Hepatocyte (in vitro differentiated cells): ENCODE measurements around the gene BBS1. TPM values are rescaled to one million over a fixed set of nuclear protein-coding genes. Genes with fewer than 3 reads are reported as not detected.

Experiments used
- DNase-seq: peaks from one replicate; pipeline ENCODE4 v3.0.0-alpha.2; 2016; ENCODE audit warnings: low spot score
- H2AFZ ChIP-seq: fragments of 200-600 bp; sonication (generic); 2 replicates; pipeline ENCODE4 v1.6.0; 2016; ENCODE audit warnings: antibody characterized with exemption, mild to moderate bottlenecking
- H3K27ac ChIP-seq: fragments of 200-600 bp; sonication (generic); 2 replicates; pipeline ENCODE4 v1.5.1; 2016; ENCODE audit warnings: mild to moderate bottlenecking
- H3K27me3 ChIP-seq: fragments of 200-600 bp; sonication (generic); 2 replicates; pipeline ENCODE4 v1.6.1; 2016
- H3K36me3 ChIP-seq: fragments of 200-600 bp; sonication (generic); replicated peaks from 2 replicates; pipeline ENCODE4 v1.5.1; 2016; ENCODE audit warnings: low read depth; ENCODE audit not compliant: insufficient read depth
- H3K4me1 ChIP-seq: fragments of 200-600 bp; sonication (generic); 2 replicates; pipeline ENCODE4 v1.5.1; 2016; ENCODE audit warnings: mild to moderate bottlenecking, moderate library complexity; ENCODE audit not compliant: insufficient read depth
- H3K4me2 ChIP-seq: fragments of 200-600 bp; sonication (generic); 2 replicates; pipeline ENCODE4 v1.6.0; 2016
- H3K4me3 ChIP-seq: fragments of 200-600 bp; sonication (generic); 2 replicates; pipeline ENCODE4 v1.5.1; 2016; ENCODE audit warnings: mild to moderate bottlenecking
- H3K79me2 ChIP-seq: fragments of 200-600 bp; sonication (generic); 2 replicates; pipeline ENCODE4 v1.6.0; 2017; ENCODE audit warnings: mild to moderate bottlenecking
- H3K9me2 ChIP-seq: fragments of 200-600 bp; sonication (generic); replicated peaks from 2 replicates; pipeline ENCODE4 v1.6.0; 2017; ENCODE audit warnings: mild to moderate bottlenecking; ENCODE audit not compliant: insufficient read depth
- H3K9me3 ChIP-seq: fragments of 200-600 bp; sonication (generic); 2 replicates; pipeline ENCODE4 v1.5.1; 2016; ENCODE audit warnings: low read depth, mild to moderate bottlenecking
- H4K20me1 ChIP-seq: fragments of 200-600 bp; sonication (generic); 2 replicates; pipeline ENCODE4 v1.6.0; 2016; ENCODE audit warnings: mild to moderate bottlenecking; ENCODE audit not compliant: insufficient read depth, poor library complexity, severe bottlenecking
- EZH2 ChIP-seq: fragments of 200-600 bp; sonication (generic); IDR thresholded peaks from 2 replicates; pipeline ENCODE4 v1.6.1; 2016; ENCODE audit warnings: antibody characterized with exemption, mild to moderate bottlenecking, borderline replicate concordance
- EZH2phosphoT487 ChIP-seq: fragments of 200-600 bp; sonication (generic); IDR thresholded peaks from one replicate; pipeline ENCODE4 v1.6.1; 2018; ENCODE audit warnings: antibody characterized with exemption, mild to moderate bottlenecking, low read depth, moderate library complexity; ENCODE audit not compliant: unreplicated experiment, severe bottlenecking
- WGBS: methylation state at CpG from one replicate; pipeline ENCODE4 v1.1.6; 2016; ENCODE audit warnings: low lambda C conversion rate; ENCODE audit errors: missing lambda C conversion rate; 5-methylcytosine and 5-hydroxymethylcytosine counted together
- polyA plus RNA-seq: library from polyadenylated mRNA; unstranded; fragments of >200 nt; fragmentation: Nextera tagmentation; extraction: Ambion mirVana; gene quantifications from 2 replicates; pipeline ENCODE4 v1.2.1, GENCODE V29; 2016
- total RNA-seq: library from RNA; depleted of rRNA; stranded (reverse); fragments of >200 nt; gene quantifications from 2 replicates; pipeline ENCODE4 v1.2.3, GENCODE V29; 2014
- TF ChIP-seq, protein P1 (sequence below): fragments of 200-600 bp; sonication (generic); IDR thresholded peaks from 2 replicates; pipeline ENCODE4 v1.5.1; 2016; ENCODE audit warnings: antibody characterized with exemption, mild to moderate bottlenecking; ENCODE audit not compliant: poor library complexity

Gene BBS1
- total and polyA plus RNA-seq, 2 experiments from 2014 or later, result 25.1 to 27.7 TPM

- Histone ChIP-seq H3K27me3 (no peaks in the 10 kb centered on the region), H3K4me2 (peak within 1 kb of the TSS; percentile 90), H2AFZ (peak within 1 kb of the TSS; percentile 61), H3K79me2 (peaks cover 3% of the 10 kb centered on the region), H4K20me1 (no peaks in the 10 kb centered on the region), H3K9me2 (no peaks in the 10 kb centered on the region), H3K4me3 (peak within 1 kb of the TSS; percentile 83), H3K4me1 (peaks cover 17% of the 10 kb centered on the region), H3K36me3 (no peaks in the 10 kb centered on the region), H3K9me3 (no peaks in the 10 kb centered on the region), H3K27ac (peak within 1 kb of the TSS; percentile 43)
- WGBS, result under 1% methylated on average over 53 of the region's 71 CpGs
- DNase-seq, result peak; percentile 97
- TF ChIP-seq EZH2phosphoT487 (no peak), EZH2 (no peak)
- TF ChIP-seq, protein P1, sequence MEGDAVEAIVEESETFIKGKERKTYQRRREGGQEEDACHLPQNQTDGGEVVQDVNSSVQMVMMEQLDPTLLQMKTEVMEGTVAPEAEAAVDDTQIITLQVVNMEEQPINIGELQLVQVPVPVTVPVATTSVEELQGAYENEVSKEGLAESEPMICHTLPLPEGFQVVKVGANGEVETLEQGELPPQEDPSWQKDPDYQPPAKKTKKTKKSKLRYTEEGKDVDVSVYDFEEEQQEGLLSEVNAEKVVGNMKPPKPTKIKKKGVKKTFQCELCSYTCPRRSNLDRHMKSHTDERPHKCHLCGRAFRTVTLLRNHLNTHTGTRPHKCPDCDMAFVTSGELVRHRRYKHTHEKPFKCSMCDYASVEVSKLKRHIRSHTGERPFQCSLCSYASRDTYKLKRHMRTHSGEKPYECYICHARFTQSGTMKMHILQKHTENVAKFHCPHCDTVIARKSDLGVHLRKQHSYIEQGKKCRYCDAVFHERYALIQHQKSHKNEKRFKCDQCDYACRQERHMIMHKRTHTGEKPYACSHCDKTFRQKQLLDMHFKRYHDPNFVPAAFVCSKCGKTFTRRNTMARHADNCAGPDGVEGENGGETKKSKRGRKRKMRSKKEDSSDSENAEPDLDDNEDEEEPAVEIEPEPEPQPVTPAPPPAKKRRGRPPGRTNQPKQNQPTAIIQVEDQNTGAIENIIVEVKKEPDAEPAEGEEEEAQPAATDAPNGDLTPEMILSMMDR, result no peak
Observed at GRCh38 chr11:66545701-66546367, 35.4 kb downstream of the BBS1 start, which contains the start of gene ZDHHC24. Gene ZDHHC24 (minus strand): TSS chr11:66546048. CDS start chr11:66546003, 45 bp downstream.

DNA sequence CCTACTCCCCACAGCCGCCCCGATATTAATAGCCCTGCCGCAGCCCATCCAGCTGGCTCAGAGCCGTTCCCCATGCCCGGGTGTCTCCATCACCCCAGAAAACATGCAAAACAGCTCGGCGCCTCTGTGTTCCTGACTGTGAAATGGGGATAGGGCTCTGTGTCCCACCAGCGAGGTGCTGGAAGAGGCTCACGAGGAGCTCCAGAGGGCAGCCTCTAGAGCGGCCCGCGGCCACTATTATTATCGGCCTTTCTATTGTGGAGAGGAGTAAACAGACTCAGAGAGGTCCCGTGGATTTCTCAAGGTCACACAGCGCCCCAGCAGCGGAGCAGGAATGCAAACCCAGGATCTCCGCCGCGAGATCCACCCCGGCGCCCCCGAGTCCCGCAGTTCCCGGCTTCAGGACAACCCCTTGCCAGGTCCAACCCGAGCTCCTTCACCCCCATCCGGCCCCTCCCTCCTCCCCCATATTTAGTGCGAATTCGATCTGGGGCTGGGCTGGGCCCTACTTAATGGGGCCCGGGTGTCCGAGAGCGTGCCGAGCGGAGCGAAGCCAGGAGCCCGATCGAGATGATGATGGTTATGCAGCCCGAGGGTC is 36.0 kb downstream of the BBS1 start, which contains the start of gene ACTN3:
Gene ACTN3 (plus strand): TSS at position 536 of the 598 bp plus-strand sequence. CDS start 35 bp downstream, at position 571.
- Histone ChIP-seq H2AFZ (peak within 1 kb of the TSS; percentile 61), H3K36me3 (no peaks in the 10 kb centered on the region), H3K9me3 (no peaks in the 10 kb centered on the region), H3K4me3 (peak within 1 kb of the TSS; percentile 83), H3K4me2 (peak within 1 kb of the TSS; percentile 90), H3K9me2 (no peaks in the 10 kb centered on the region), H3K27ac (peak within 1 kb of the TSS; percentile 43), H3K27me3 (no peaks in the 10 kb centered on the region), H3K4me1 (peaks cover 17% of the 10 kb centered on the region), H4K20me1 (no peaks in the 10 kb centered on the region), H3K79me2 (peaks cover 3% of the 10 kb centered on the region)
- peak; percentile 32 for DNase-seq
- TF ChIP-seq EZH2phosphoT487 (no peak), EZH2 (no peak)
- TF ChIP-seq, protein P1, result no peak
- 6% methylated on average over 37 of the region's 37 CpGs for WGBS

GRCh38 chr11:66546966-66547661 is 36.7 kb downstream of the BBS1 start:
- Histone ChIP-seq H3K4me1 (peaks cover 17% of the 10 kb centered on the region), H3K27ac (no peak overlapping the region), H2AFZ (no peak overlapping the region), H4K20me1 (no peaks in the 10 kb centered on the region), H3K27me3 (no peaks in the 10 kb centered on the region), H3K36me3 (no peaks in the 10 kb centered on the region), H3K79me2 (peaks cover 3% of the 10 kb centered on the region), H3K4me3 (no peak overlapping the region), H3K9me2 (no peaks in the 10 kb centered on the region), H3K9me3 (no peaks in the 10 kb centered on the region), H3K4me2 (peak overlapping the region; percentile 90)
- TF ChIP-seq, protein P1, result no peak
- TF ChIP-seq EZH2phosphoT487 (no peak), EZH2 (no peak)
- 33% methylated on average over 12 of the region's 18 CpGs for WGBS
- no peak for DNase-seq
